Activated T-helper 2 cell treated with anti-CD3 and anti-CD28 coated beads, Interferon-gamma antibody, Interleukin-2, Interleukin-4, amounts not matched to agents 10 μg/mL and 5 μg/mL and 100 μg/mL, durations not matched to agents 14 hours and 24 hours and 36 hours (primary cell): ENCODE data around the gene SLC66A1. TPM values are rescaled to one million over a fixed set of nuclear protein-coding genes. Genes with fewer than 3 reads are reported as not detected.

Experiments
- DNase-seq: peaks from one replicate; pipeline ENCODE4 v3.0.0; 2021; ENCODE audit warnings: low spot score
- H3K27ac Mint-ChIP-seq: one replicate; pipeline ENCODE4 v1.8.0; 2021; ENCODE audit warnings: mixed read lengths
- H3K27me3 Mint-ChIP-seq: one replicate; pipeline ENCODE4 v1.8.0; 2021; ENCODE audit warnings: low read depth, mixed read lengths
- H3K36me3 Mint-ChIP-seq: one replicate; pipeline ENCODE4 v1.8.0; 2021; ENCODE audit warnings: low read depth, mixed read lengths
- H3K4me1 Mint-ChIP-seq: one replicate; pipeline ENCODE4 v1.8.0; 2021; ENCODE audit warnings: low read depth, mixed read lengths
- H3K4me3 Mint-ChIP-seq: one replicate; pipeline ENCODE4 v1.8.0; 2021; ENCODE audit warnings: low read depth, mild to moderate bottlenecking, moderate library complexity, mixed read lengths
- H3K9me3 Mint-ChIP-seq: one replicate; pipeline ENCODE4 v1.8.0; 2021; ENCODE audit warnings: mixed read lengths
- intact Hi-C: fragments of 100-400 bp; cut with micrococcal nuclease; formaldehyde crosslinking; loops from one replicate; pipeline ENCODE4 v1.15.1; 2023
- total RNA-seq: library from RNA; stranded (reverse); gene quantifications from 2 replicates; pipeline ENCODE4 v1.2.3, GENCODE V29; 2022

The SLC66A1 gene
- total RNA-seq, 1 donor from 2014 or later, result 12.1 TPM

DNA sequence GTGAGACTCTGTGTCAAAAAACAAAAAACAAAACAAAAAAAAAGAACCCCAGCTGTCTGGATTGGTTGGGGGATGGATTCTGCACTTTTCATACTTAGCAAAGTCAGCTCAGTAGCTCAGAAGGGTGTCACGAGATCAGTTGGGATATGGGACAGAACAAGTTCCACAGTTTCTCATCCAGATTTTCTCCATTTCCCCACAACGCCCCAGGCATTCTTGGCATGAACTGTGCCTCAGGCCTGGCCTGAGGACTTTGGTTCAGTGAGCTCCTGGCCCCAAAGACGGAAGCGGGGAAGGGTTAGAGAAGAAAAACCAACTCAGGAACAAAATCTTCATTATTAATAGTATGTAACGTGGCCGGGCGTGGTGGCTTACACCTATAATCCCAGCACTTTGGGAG is 2.1 kb upstream of the SLC66A1 start:
- Mint-ChIP-seq H3K36me3 (peaks cover 31% of the 10 kb centered on the region), H3K27me3 (no peaks in the 10 kb centered on the region), H3K27ac (no peak overlapping the region), H3K9me3 (no peaks in the 10 kb centered on the region), H3K4me1 (peaks cover 22% of the 10 kb centered on the region), H3K4me3 (peak overlapping the region; percentile 93)
- intact Hi-C loops, result no loop called here
- DNase-seq, result no peak

DNA sequence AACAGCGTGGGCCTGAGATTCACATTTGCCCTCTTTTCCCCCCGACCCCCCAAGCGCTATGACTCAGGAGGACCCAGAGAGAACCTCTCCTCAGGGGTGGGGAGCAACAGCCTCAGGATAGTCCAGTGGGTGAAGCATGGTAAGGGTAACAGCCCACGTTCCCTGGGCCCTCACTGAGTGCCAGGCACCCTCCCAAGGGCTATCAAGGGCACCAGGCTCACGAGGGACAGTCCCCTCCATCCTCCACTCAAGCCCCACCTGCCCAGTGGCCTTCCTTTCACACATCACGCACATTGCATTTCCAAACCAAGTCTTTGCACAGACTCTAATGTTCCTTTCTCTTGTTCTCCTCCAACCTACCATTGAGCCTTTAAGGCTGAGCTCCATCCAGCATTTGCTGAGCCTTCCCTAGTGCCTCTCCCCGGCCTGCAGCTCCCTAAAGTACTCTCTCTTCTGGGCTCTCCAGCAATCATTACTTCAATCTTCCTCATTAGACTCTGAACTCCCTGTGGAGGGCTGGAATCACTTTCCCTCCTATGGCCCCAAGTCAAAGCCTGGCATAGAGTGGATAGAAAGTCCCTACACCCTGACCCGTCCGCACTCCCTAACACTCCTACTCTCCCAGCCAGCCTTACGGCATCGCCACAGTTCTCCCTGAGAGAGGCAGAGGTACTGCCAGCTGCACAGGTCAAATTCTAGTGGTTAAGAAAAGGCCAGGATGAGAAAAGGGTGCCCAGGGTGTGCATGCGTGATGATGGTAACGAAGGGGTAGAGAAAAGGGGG is 1.2 kb upstream of the SLC66A1 start:
- Mint-ChIP-seq H3K36me3 (peaks cover 22% of the 10 kb centered on the region), H3K27ac (peak overlapping the region; percentile 78), H3K9me3 (no peaks in the 10 kb centered on the region), H3K4me1 (peaks cover 27% of the 10 kb centered on the region), H3K27me3 (no peaks in the 10 kb centered on the region), H3K4me3 (peak overlapping the region; percentile 93)
- no peak for DNase-seq
- intact Hi-C loops, result no loop called here

DNA sequence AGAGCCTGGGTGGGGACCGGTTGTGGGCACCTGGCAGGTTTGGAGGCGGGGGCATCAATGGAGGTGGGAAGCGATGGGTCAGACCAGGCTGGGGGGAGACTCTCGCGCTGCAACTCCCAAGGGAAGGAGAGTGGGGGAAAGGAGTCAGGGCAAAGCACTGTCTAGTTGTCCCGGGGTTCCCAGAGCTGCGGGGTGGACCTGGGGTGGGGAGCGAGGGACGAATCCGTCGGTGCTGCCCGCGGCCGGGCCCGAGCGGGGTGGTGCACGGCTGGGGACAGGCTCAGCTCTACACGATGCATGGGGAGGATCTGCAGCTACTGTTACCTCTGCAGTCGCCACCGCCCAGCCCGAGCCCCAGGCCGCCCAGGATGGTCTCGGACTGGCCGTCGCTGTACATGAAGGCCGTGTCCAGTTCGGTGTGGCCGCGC is 609 bp upstream of the SLC66A1 start:
- Mint-ChIP-seq H3K4me3 (peak overlapping the region; percentile 93), H3K27ac (peak overlapping the region; percentile 78), H3K27me3 (no peaks in the 10 kb centered on the region), H3K36me3 (peaks cover 22% of the 10 kb centered on the region), H3K4me1 (peaks cover 31% of the 10 kb centered on the region), H3K9me3 (no peaks in the 10 kb centered on the region)
- intact Hi-C loops, result no loop called here
- no peak for DNase-seq

DNA sequence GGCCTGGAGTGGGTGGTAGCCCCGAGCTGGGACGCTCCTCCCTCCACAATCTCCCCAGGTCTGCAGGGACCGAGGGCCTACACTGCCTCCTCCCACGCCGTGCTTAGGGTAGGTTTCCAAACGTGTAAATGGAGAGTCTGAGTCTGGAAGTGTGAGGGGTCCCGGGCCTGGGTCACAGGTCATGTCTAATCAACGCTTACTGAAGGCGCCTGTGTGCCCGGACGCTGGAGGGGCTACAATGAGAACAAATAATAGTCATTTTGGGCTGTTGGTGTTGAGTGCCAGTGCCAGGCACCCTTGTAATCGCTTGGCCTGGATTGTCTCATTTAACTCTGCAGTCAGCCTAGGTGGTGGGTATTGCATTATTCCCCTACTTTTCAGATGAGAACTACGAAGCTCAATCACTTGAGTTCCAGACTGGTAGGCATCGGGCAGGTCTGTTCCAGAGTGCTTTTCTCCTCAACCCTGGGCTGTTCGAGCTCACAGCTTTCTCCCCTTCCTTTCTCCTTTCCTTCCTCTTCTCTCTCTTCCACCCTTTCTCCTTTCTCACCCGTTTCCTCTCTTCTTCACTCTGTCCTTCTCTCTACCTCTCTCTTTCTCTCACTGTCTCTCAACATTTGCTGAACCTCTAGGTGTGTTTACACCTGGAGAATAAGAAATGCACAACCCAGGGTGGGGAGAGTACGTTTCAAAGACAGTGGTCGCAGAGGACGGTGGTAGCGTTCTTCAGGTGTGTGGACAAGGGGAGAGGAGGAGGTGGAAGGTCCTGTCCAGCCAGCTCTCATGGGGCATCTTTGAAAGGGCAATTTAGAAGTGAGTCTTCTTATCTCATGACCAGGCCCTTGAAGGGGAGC is 883 bp downstream of the SLC66A1 start:
- H3K27ac Mint-ChIP-seq, result peak overlapping the region; percentile 12
- no peaks in the 10 kb centered on the region for H3K27me3 Mint-ChIP-seq
- no peak for DNase-seq
- peaks cover 13% of the 10 kb centered on the region for H3K36me3 Mint-ChIP-seq
- intact Hi-C loops, result loop anchor here (1.0 kb wide), 1 partner anchor 62 kb away; the partner anchor contains the start of genes EMC1 and MRTO4
- peaks cover 31% of the 10 kb centered on the region for H3K4me1 Mint-ChIP-seq
- no peaks in the 10 kb centered on the region for H3K9me3 Mint-ChIP-seq
- H3K4me3 Mint-ChIP-seq, result peak overlapping the region; percentile 85

DNA sequence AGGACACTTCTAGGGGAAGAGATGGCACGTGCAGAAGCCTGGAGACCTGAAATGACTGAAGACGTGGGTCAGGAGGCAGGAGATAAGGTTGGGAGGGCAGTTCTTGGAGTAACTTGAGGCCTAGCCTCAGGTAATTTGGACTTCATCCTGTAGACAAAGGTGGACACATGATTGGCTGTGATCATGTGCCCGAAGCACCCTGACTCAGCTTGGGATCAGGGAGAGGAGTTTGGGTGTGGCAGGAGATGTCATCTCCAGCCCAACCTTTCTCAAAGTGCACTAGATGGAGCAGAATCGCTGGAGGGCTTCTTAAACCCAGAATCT is 1.5 kb downstream of the SLC66A1 start:
- no peaks in the 10 kb centered on the region for H3K9me3 Mint-ChIP-seq
- H3K4me3 Mint-ChIP-seq, result peak overlapping the region; percentile 85
- peak overlapping the region; percentile 12 for H3K27ac Mint-ChIP-seq
- H3K27me3 Mint-ChIP-seq, result no peaks in the 10 kb centered on the region
- intact Hi-C loops, result no loop called here
- peaks cover 31% of the 10 kb centered on the region for H3K4me1 Mint-ChIP-seq
- no peak for DNase-seq
- H3K36me3 Mint-ChIP-seq, result peaks cover 13% of the 10 kb centered on the region

DNA sequence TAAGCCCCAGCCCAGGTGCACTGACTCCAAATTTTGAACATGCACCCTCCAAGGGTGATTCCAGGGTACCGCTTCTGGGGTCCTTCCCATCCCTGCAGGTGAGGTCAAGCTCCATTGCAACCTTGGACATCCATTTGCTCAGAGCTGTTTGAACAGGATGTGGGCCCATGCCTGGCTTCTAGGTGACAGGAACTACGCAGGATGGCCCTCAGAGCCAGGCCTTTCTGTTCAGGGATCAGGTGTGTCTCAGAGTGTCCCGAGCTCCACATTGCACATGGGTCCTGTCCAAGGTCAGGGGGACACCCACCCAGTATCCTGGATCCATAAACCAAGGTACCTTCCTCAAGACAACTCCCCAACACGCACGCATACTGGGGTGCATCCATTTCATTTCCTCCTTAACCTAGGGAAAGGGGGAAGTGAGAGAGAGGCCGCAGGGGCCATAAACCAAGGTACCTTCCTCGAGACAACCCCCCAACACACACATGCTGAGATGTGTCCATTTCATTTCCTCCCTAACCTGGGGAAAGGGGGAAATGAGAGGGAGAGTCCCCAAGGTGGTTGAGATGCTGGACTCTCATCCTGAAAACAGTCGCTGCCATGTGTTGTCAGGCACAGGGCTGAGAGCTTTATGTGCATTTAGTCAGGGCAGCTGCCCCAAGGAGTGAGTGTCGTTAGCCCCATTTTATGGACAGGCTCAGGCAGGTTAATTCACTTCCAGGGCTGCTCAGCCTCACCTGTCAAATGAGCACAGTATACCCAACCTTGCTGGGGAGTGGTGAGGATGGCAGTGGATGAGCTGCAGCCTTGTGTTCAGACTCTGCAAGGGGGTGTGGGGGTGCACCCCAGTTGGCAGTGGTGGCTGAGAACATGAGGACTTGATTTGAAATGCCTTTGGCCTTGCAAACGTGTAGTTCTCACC is 2.1 kb downstream of the SLC66A1 start:
- no peak for DNase-seq
- peaks cover 10% of the 10 kb centered on the region for H3K36me3 Mint-ChIP-seq
- H3K4me3 Mint-ChIP-seq, result no peak overlapping the region
- peaks cover 26% of the 10 kb centered on the region for H3K4me1 Mint-ChIP-seq
- intact Hi-C loops, result no loop called here
- H3K27ac Mint-ChIP-seq, result no peak overlapping the region
- no peaks in the 10 kb centered on the region for H3K27me3 Mint-ChIP-seq
- no peaks in the 10 kb centered on the region for H3K9me3 Mint-ChIP-seq

DNA sequence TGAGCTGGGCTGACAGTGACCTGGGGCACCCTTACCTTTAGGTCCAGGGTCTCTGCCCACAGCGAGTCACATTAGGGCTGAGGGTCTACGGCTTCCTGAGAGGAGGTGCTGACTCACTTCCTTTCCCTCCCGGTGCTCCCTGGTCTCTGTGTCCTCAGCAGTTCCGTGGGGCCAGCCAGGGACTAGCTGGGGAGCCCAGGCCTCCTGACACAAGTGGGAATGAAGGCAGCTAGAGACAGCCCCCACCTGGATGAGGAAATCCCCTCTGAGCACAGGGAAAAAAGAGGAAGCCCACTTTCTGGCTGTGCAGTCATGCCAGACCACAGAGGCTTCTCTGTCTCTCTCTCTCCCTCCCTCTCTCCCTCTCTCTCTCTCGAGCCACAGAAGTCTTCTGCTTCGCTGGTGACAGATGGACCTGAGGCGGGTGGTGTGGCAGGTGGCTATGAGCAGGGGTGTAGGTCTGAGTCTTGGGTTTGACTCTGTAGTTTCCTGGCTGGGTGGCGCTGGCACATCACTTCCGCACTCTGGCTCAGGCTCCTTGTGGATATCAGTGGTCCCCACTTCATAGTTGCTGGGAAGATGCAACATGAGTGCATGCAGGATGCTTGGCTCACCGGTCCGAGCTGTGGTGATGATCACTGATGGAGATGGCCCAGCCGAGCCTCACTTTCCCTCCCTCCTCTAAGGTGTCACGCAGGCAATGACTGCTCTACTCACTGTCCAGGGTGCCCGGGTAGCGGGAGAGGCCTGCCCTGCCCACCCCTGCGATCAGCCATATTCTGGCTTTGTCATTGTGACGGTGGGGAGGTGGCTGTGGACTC is 3.5 kb downstream of the SLC66A1 start:
- Mint-ChIP-seq H3K27me3 (no peaks in the 10 kb centered on the region), H3K9me3 (no peaks in the 10 kb centered on the region), H3K4me1 (peaks cover 25% of the 10 kb centered on the region), H3K27ac (peak overlapping the region; percentile 58), H3K4me3 (peak overlapping the region; percentile 26), H3K36me3 (peaks cover 10% of the 10 kb centered on the region)
- DNase-seq, result no peak
- intact Hi-C loops, result no loop called here

DNA sequence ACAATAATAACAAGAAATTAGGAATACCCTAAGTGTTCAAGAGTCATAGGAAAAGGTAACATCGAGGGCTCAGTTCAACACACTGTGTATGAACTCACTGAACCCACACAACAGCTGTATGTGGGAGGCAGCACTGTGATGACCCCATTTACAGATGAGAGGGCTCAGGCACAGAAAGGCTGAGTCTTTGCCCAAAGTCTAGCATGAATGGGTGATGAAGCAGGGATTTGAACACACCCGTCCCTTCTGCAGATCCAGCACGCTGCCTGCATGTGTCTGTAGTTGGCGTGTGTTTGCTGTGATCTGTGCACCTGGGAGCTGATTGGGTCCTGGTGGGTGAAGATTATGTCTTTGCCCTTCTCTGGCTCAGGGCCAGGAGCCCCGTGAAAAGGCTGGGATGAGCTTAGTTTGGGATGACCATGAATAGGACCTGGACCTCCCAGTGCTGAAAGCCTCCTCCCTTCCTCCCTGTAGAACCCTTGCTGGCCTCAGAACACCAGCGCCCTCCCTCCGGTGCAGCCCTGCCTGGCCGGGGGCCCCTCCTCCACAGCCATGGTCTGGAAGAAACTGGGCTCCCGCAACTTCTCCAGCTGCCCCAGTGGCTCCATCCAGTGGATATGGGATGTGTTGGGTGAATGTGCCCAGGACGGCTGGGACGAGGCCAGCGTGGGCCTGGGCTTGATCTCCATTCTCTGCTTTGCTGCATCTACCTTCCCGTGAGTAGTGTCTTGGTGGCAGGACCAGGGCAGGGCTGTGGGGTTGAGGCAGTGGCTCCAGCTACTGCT is 5.2 kb downstream of the SLC66A1 start:
- H3K36me3 Mint-ChIP-seq, result peaks cover 6% of the 10 kb centered on the region
- no peaks in the 10 kb centered on the region for H3K27me3 Mint-ChIP-seq
- H3K27ac Mint-ChIP-seq, result no peak overlapping the region
- no peak for DNase-seq
- no peaks in the 10 kb centered on the region for H3K9me3 Mint-ChIP-seq
- peaks cover 18% of the 10 kb centered on the region for H3K4me1 Mint-ChIP-seq
- no peak overlapping the region for H3K4me3 Mint-ChIP-seq
- intact Hi-C loops, result no loop called here

DNA sequence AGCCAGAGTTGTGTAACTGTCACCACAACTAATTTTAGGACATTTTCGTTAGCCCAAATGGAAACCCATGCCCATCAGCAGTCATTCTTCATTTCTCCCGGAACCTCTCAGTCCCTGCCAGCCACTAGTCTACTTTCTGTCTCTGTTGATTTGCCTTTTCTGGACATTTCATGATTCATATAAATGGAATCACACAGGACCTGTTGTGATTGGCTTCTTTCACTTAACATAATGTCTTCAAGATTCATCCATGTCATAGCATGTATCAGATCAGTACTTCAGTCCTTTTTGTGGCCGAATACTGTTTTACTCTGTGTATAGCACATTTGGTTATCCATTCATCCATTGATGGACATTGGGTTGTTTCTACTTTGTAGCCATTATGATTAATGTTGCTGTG is 7.1 kb downstream of the SLC66A1 start:
- DNase-seq, result no peak
- peaks cover 6% of the 10 kb centered on the region for H3K36me3 Mint-ChIP-seq
- H3K4me3 Mint-ChIP-seq, result no peak overlapping the region
- peaks cover 9% of the 10 kb centered on the region for H3K4me1 Mint-ChIP-seq
- H3K9me3 Mint-ChIP-seq, result no peaks in the 10 kb centered on the region
- H3K27ac Mint-ChIP-seq, result no peak overlapping the region
- intact Hi-C loops, result no loop called here
- H3K27me3 Mint-ChIP-seq, result no peaks in the 10 kb centered on the region

DNA sequence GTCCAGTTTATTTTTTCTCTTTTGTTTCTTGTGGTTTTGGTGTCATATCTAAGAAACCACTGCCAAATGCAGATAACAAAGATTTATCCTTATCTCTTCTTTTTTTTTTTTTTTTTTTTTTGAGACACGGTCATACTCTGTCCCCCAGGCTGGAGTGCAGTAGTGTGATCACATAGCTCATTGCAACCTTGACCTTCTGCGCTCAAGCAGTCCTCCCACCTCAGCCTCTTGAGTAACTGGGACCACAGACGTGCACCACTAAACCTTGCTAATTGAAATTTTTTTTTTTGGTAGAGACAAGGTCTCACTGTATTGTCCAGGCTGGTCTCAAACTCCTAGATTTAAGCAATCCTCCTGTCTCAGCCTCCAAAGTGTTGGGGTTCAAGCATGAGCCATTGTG is 8.9 kb downstream of the SLC66A1 start:
- Mint-ChIP-seq H3K36me3 (peaks cover 6% of the 10 kb centered on the region), H3K9me3 (no peaks in the 10 kb centered on the region), H3K4me3 (no peak overlapping the region), H3K4me1 (peaks cover 2% of the 10 kb centered on the region), H3K27me3 (no peaks in the 10 kb centered on the region), H3K27ac (no peak overlapping the region)
- DNase-seq, result no peak
- intact Hi-C loops, result no loop called here

DNA sequence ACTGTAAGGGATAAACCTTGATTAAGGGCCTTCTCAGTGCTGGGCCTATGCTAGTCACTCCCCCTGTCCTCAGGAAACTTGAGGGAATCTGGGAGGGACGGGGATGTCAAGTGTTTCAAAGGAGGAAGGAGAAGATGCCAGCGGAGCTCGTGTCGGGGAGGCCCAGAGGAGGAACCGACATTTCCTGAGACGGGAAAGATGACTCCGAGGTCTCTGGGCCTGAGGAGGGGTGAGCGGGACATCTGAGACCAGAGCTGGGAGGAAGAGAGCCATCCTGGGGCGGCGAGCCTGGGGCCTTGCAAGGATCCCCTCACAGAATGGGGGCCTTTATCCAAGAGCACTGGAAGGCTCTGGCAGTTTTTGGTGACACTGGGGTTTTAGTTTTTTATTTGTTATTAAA is 10.4 kb downstream of the SLC66A1 start:
- DNase-seq, result no peak
- no peaks in the 10 kb centered on the region for H3K9me3 Mint-ChIP-seq
- no peak overlapping the region for H3K4me3 Mint-ChIP-seq
- H3K36me3 Mint-ChIP-seq, result peaks cover 6% of the 10 kb centered on the region
- H3K27me3 Mint-ChIP-seq, result no peaks in the 10 kb centered on the region
- no peak overlapping the region for H3K27ac Mint-ChIP-seq
- intact Hi-C loops, result no loop called here
- no peaks in the 10 kb centered on the region for H3K4me1 Mint-ChIP-seq
